ENCODE results near the gene MST1.

The MST1 gene

GRCh38 chr3:49689046-49689907, at the start of gene MST1, which contains the start of gene RNF123:
Gene MST1, minus strand, starts transcription at chr3:49689474. Its CDS starts 783 bp downstream, at chr3:49688691.
Gene RNF123, plus strand, starts transcription at chr3:49689557. Its CDS starts 1,609 bp downstream, at chr3:49691166.
- DNase-seq: no peak

- no peak for DNase-seq
These were observed 48.9 kb upstream of the MST1 start for GRCh38 chr3:49738067-49738713.

GRCh38 chr3:49734752-49735151, 45.5 kb upstream of the MST1 start:
- DNase-seq: no peak

- DNase-seq: peak in 1 of 2 experiments; percentile 11
These were observed 44.3 kb upstream of the MST1 start for GRCh38 chr3:49733551-49733950.

GRCh38 chr3:49732597-49732996, 43.3 kb upstream of the MST1 start:
- no peak for DNase-seq

GRCh38 chr3:49729966-49730609, 40.8 kb upstream of the MST1 start:
- no peak for DNase-seq

GRCh38 chr3:49727924-49728361, 38.7 kb upstream of the MST1 start:
- DNase-seq: no peak

- DNase-seq: no peak
These were observed 38.1 kb upstream of the MST1 start for GRCh38 chr3:49727154-49727923.

- no peak for DNase-seq
These were observed 36.8 kb upstream of the MST1 start for GRCh38 chr3:49725906-49726681.

- no peak for DNase-seq
These were observed 35.3 kb upstream of the MST1 start for GRCh38 chr3:49724586-49724985.

- DNase-seq: peak; percentile 99
These were observed 34.6 kb upstream of the MST1 start, which contains the start of gene GMPPB for GRCh38 chr3:49723628-49724551. Gene GMPPB, minus strand, starts transcription at chr3:49723951. Its CDS starts 225 bp downstream, at chr3:49723726.

GRCh38 chr3:49723296-49723627, 34.0 kb upstream of the MST1 start:
- DNase-seq: peak; percentile 36 to 54

GRCh38 chr3:49722896-49723295, 33.6 kb upstream of the MST1 start:
- no peak for DNase-seq

GRCh38 chr3:49721896-49722781, 32.9 kb upstream of the MST1 start:
- no peak for DNase-seq

- DNase-seq: no peak
These were observed 32.3 kb upstream of the MST1 start for GRCh38 chr3:49721596-49721895.

GRCh38 chr3:49720855-49721595, 31.8 kb upstream of the MST1 start:
- DNase-seq: no peak

GRCh38 chr3:49719214-49719884, 30.1 kb upstream of the MST1 start, which contains the start of gene AMIGO3:
Gene AMIGO3, minus strand, starts transcription at chr3:49719684. Its CDS starts 219 bp downstream, at chr3:49719465.
- peak; percentile 96 to 97 for DNase-seq

GRCh38 chr3:49718858-49719213, 29.6 kb upstream of the MST1 start:
- DNase-seq: no peak
